Vagina (tissue), 2 donors: ENCODE data around the gene LIN7A. TPM values are rescaled to one million over a fixed set of nuclear protein-coding genes. Genes with fewer than 3 reads are reported as not detected.

ENCODE experiments used
- DNase-seq, 2 donors: peaks; one replicate each; pipeline ENCODE4 v3.0.0-alpha.2; 2017; ENCODE audit errors: extremely low spot score in 2 of 2
- H3K27ac ChIP-seq: fragments of 200-600 bp; sonication (generic); one replicate; pipeline ENCODE4 v1.5.1; 2019
- H3K27me3 ChIP-seq: fragments of 200-600 bp; sonication (generic); one replicate; pipeline ENCODE4 v1.5.1; 2019
- H3K36me3 ChIP-seq, 2 donors: fragments of 200-600 bp; sonication (generic); one replicate each; pipeline ENCODE4 v1.5.1; 2017 to 2019
- H3K4me1 ChIP-seq: fragments of 200-600 bp; sonication (generic); one replicate; pipeline ENCODE4 v1.5.1; 2019
- H3K4me3 ChIP-seq, 2 donors: fragments of 200-600 bp; sonication (generic); 1 replicate in 1 of 2; 2 replicates in 1 of 2; pipeline ENCODE4 v1.5.1; 2016 to 2019
- H3K9me3 ChIP-seq: fragments of 200-600 bp; sonication (generic); one replicate; pipeline ENCODE4 v1.5.1; 2019
- POLR2A ChIP-seq, 2 donors: fragments of 450-650 bp; IDR thresholded peaks; one replicate each; pipeline ENCODE4 v1.6.1; 2017; ENCODE audit warnings: antibody characterized with exemption in 2 of 2, mild to moderate bottlenecking in 2 of 2, moderate library complexity in 2 of 2
- POLR2AphosphoS5 ChIP-seq, 2 donors: sonication (generic); formaldehyde crosslinking; IDR thresholded peaks; one replicate each; pipeline ENCODE4 v1.9.0; 2017; ENCODE audit warnings: antibody characterized with exemption in 2 of 2, mild to moderate bottlenecking in 2 of 2, low read depth in 1 of 2; ENCODE audit not compliant: insufficient read depth in 1 of 2
- intact Hi-C: fragments of 100-400 bp; cut with DNase I; formaldehyde crosslinking; loops from one replicate; pipeline ENCODE4 v1.15.1; 2023
- total RNA-seq: library from RNA; depleted of rRNA; stranded (reverse); fragments of >200 nt; gene quantifications from one replicate; pipeline ENCODE4 v1.2.3, GENCODE V29; 2016
- TF ChIP-seq, protein P1 (sequence below), 3 experiments: fragments of 450-650 bp in 2 of 3; fragments of 200-600 bp in 1 of 3; sonication (generic) in 1 of 3; IDR thresholded peaks; one replicate each; pipeline ENCODE4 v1.5.1; 2017 to 2019; ENCODE audit warnings: antibody characterized with exemption in 3 of 3, mild to moderate bottlenecking in 2 of 3, moderate library complexity in 2 of 3

LIN7A gene
- total RNA-seq, 1 donor from 2014 or later = 12.5 TPM

GRCh38 chr12:80968326-80968725, 30.6 kb upstream of the LIN7A start:
- H3K4me1 ChIP-seq = no peaks in the 10 kb centered on the region
- H3K36me3 ChIP-seq = no peaks in the 10 kb centered on the region
- no peaks in the 10 kb centered on the region for H3K27me3 ChIP-seq
- H3K9me3 ChIP-seq = no peaks in the 10 kb centered on the region
- TF ChIP-seq, protein P1, sequence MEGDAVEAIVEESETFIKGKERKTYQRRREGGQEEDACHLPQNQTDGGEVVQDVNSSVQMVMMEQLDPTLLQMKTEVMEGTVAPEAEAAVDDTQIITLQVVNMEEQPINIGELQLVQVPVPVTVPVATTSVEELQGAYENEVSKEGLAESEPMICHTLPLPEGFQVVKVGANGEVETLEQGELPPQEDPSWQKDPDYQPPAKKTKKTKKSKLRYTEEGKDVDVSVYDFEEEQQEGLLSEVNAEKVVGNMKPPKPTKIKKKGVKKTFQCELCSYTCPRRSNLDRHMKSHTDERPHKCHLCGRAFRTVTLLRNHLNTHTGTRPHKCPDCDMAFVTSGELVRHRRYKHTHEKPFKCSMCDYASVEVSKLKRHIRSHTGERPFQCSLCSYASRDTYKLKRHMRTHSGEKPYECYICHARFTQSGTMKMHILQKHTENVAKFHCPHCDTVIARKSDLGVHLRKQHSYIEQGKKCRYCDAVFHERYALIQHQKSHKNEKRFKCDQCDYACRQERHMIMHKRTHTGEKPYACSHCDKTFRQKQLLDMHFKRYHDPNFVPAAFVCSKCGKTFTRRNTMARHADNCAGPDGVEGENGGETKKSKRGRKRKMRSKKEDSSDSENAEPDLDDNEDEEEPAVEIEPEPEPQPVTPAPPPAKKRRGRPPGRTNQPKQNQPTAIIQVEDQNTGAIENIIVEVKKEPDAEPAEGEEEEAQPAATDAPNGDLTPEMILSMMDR (IDR thresholded peaks at IDR 0.05) = no peak
- no peak for TF ChIP-seq POLR2A (IDR thresholded peaks at IDR 0.05)
- TF ChIP-seq POLR2AphosphoS5 (IDR thresholded peaks at IDR 0.05; ENCODE audit: insufficient read depth in 1 of 2, low read depth in 1 of 2) = no peak
- intact Hi-C loops = no loop called here
- H3K4me3 ChIP-seq = no peak overlapping the region
- no peak for DNase-seq
- H3K27ac ChIP-seq = no peak overlapping the region

DNA sequence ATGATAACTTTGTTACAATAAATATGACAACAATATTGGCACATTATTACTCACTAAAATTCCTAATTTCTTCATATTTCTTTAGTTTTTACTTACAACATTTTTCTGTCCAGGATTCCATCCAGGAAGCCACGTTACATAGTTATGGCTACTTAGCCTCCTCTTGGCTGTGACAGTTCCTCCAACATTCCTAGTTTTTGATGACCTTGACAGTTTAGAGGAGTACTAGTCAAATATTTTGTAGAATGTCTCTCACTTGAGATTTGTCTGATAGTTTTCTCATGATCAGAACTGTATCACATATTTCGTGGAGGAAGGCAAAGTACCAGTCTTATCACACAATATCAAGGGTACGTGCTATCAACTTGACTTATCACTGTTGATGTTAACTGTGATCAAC, 29.8 kb upstream of the LIN7A start:
- no peak for DNase-seq
- Histone ChIP-seq H3K9me3 (no peaks in the 10 kb centered on the region), H3K27ac (no peak overlapping the region), H3K4me1 (no peaks in the 10 kb centered on the region), H3K27me3 (no peaks in the 10 kb centered on the region), H3K4me3 (no peak overlapping the region), H3K36me3 (no peaks in the 10 kb centered on the region)
- intact Hi-C loops = no loop called here
- no peak for TF ChIP-seq POLR2AphosphoS5 (IDR thresholded peaks at IDR 0.05; ENCODE audit: insufficient read depth in 1 of 2, low read depth in 1 of 2)
- TF ChIP-seq, protein P1 (IDR thresholded peaks at IDR 0.05) = no peak

- Histone ChIP-seq H3K36me3 (no peaks in the 10 kb centered on the region), H3K27me3 (no peaks in the 10 kb centered on the region), H3K9me3 (no peaks in the 10 kb centered on the region), H3K4me1 (no peaks in the 10 kb centered on the region), H3K4me3 (no peak overlapping the region), H3K27ac (no peak overlapping the region)
- intact Hi-C loops = no loop called here
- no peak for DNase-seq
- TF ChIP-seq, protein P1 (IDR thresholded peaks at IDR 0.05) = no peak
- TF ChIP-seq POLR2A (IDR thresholded peaks at IDR 0.05) (no peak), POLR2AphosphoS5 (IDR thresholded peaks at IDR 0.05; ENCODE audit: insufficient read depth in 1 of 2, low read depth in 1 of 2) (no peak)
These were observed 28.3 kb upstream of the LIN7A start for GRCh38 chr12:80966001-80966400.

DNA sequence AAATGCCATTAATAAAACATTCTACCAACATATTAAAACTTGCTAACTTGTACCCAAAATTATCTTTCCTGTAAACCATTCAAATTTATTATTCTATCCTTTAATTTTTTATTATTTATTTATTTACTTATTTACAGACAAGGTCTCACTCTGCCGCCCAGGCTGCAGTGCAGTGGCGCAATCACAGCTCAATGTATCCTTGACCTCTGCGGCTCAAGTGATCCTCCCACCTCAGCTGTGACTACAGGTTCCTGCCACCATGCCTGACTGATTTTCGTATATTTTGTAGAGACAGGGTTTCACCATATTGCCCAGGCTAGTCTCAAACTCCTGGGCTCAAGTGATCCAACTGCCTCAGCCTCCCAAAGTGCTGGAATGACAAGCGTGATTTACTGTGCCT, 20.4 kb upstream of the LIN7A start:
- Histone ChIP-seq H3K9me3 (no peaks in the 10 kb centered on the region), H3K36me3 (no peaks in the 10 kb centered on the region), H3K27ac (no peak overlapping the region), H3K27me3 (no peaks in the 10 kb centered on the region), H3K4me1 (no peaks in the 10 kb centered on the region), H3K4me3 (no peak overlapping the region)
- no peak for DNase-seq
- TF ChIP-seq POLR2A (IDR thresholded peaks at IDR 0.05) (no peak), POLR2AphosphoS5 (IDR thresholded peaks at IDR 0.05; ENCODE audit: insufficient read depth in 1 of 2, low read depth in 1 of 2) (no peak)
- TF ChIP-seq, protein P1 (IDR thresholded peaks at IDR 0.05) = no peak
- intact Hi-C loops = no loop called here

- H3K4me3 ChIP-seq = no peak overlapping the region
- H3K27me3 ChIP-seq = no peaks in the 10 kb centered on the region
- H3K36me3 ChIP-seq = no peaks in the 10 kb centered on the region
- H3K9me3 ChIP-seq = no peaks in the 10 kb centered on the region
- intact Hi-C loops = no loop called here
- TF ChIP-seq, protein P1 (IDR thresholded peaks at IDR 0.05) = no peak
- no peak for TF ChIP-seq POLR2A (IDR thresholded peaks at IDR 0.05)
- TF ChIP-seq POLR2AphosphoS5 (IDR thresholded peaks at IDR 0.05; ENCODE audit: insufficient read depth in 1 of 2, low read depth in 1 of 2) = no peak
- H3K4me1 ChIP-seq = no peaks in the 10 kb centered on the region
- no peak overlapping the region for H3K27ac ChIP-seq
- DNase-seq = no peak
These were observed 17.3 kb upstream of the LIN7A start for GRCh38 chr12:80954857-80955520.
